ENCODE results near the gene ATP6V0A1.

The ATP6V0A1 gene

DNA sequence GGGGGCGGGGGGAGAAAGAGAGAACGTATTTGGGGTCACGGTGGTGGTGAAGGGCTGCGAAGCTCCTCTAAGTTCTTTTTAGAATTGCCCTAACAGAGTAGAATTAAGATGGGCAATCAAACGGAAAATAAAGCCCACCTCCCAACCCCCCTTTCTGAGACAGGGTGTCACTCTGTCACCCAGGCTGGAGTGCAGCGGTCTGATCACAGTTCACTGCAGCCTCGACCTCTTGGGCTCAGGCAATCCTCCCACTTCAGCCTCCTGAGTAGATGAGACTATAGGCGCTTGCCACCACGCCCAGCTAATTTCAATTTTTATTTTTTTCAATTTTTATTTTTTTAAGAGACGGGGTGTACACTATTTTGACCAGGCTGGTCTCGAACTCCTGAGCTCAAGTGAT, 34.9 kb upstream of the ATP6V0A1 start:
- no peak for TF ChIP-seq CTCF (IDR thresholded peaks at IDR 0.05; ENCODE audit: low read depth, low read length, missing control alignments)
- in situ Hi-C loops (cut with HindIII; ENCODE audit: low sequenced_read_pairs) = loop anchor here (5.0 kb wide), 1 partner anchor 94 kb away; no protein-coding TSS in a partner anchor
- H3K4me3 ChIP-seq (ENCODE audit: low read depth, low read length) = peak overlapping the region; percentile 100
- DNase-seq (ENCODE audit: low read depth) = no peak

- in situ Hi-C loops (cut with HindIII; ENCODE audit: low sequenced_read_pairs) = loop anchor here (5.0 kb wide), 1 partner anchor 92 kb away; no protein-coding TSS in a partner anchor
- H3K4me3 ChIP-seq (ENCODE audit: low read depth, low read length) = no peak overlapping the region
- no peak for TF ChIP-seq CTCF (IDR thresholded peaks at IDR 0.05; ENCODE audit: low read depth, low read length, missing control alignments)
- DNase-seq (ENCODE audit: low read depth) = no peak
Observed at GRCh38 chr17:42424991-42425610, 33.6 kb upstream of the ATP6V0A1 start.

DNA sequence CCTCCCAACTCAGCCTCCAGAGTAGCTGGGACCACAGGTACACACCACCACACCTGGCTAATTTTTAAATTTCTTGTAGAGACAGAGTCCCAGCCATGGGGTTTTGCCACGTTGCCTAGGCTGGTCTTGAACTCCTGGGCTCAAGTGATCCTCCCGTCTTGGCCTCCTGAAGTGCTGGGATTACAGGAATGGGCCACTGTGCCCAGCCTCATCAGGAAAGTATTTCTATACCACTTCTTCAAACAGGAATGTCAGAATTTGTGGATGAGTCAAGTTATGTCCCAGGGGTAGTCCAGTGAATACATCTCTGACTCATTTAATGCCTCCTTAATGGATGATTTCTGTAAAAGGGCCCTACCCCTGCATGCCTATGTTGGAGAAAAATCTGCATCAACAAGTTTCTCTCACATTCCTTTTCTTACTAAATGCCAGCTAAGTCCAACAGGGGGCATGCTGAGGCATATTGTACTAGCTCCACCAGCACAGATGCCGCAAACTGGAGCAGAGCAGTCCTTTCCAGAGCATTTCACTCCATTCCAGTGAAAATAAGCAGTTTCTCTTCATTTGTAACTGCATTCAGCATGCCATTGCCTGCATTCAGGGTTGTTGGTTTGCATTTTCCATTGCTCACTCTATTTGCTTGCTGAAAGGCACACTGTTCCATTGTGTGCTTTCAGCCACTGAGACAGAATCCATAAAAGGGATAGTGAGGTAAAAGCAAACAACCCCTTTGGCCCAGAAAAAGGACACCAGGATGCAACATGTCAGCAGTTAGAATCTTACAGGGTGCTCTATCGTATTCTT, 30.3 kb upstream of the ATP6V0A1 start:
- DNase-seq (ENCODE audit: low read depth) = peak; percentile 90
- peak; percentile 84 for TF ChIP-seq CTCF (IDR thresholded peaks at IDR 0.05; ENCODE audit: low read depth, low read length, missing control alignments)
- H3K4me3 ChIP-seq (ENCODE audit: low read depth, low read length) = no peak overlapping the region
- in situ Hi-C loops (cut with HindIII; ENCODE audit: low sequenced_read_pairs) = no loop called here

GRCh38 chr17:42429726-42430447, 28.8 kb upstream of the ATP6V0A1 start:
- in situ Hi-C loops (cut with HindIII; ENCODE audit: low sequenced_read_pairs) = no loop called here
- no peak for DNase-seq (ENCODE audit: low read depth)
- TF ChIP-seq CTCF (IDR thresholded peaks at IDR 0.05; ENCODE audit: low read depth, low read length, missing control alignments) = no peak
- H3K4me3 ChIP-seq (ENCODE audit: low read depth, low read length) = no peak overlapping the region

GRCh38 chr17:42431758-42432161, 26.9 kb upstream of the ATP6V0A1 start:
- in situ Hi-C loops (cut with HindIII; ENCODE audit: low sequenced_read_pairs) = no loop called here
- H3K4me3 ChIP-seq (ENCODE audit: low read depth, low read length) = no peak overlapping the region
- TF ChIP-seq CTCF (IDR thresholded peaks at IDR 0.05; ENCODE audit: low read depth, low read length, missing control alignments) = no peak
- DNase-seq (ENCODE audit: low read depth) = no peak

GRCh38 chr17:42436391-42436790, 22.3 kb upstream of the ATP6V0A1 start:
- in situ Hi-C loops (cut with HindIII; ENCODE audit: low sequenced_read_pairs) = no loop called here
- TF ChIP-seq CTCF (IDR thresholded peaks at IDR 0.05; ENCODE audit: low read depth, low read length, missing control alignments) = no peak
- peak; percentile 95 for DNase-seq (ENCODE audit: low read depth)
- no peak overlapping the region for H3K4me3 ChIP-seq (ENCODE audit: low read depth, low read length)
